ENCODE measurements around the gene GALNT17. TPM values are rescaled to one million over a fixed set of nuclear protein-coding genes. Genes with fewer than 3 reads are reported as not detected.

GALNT17 gene
- not detected for total RNA-seq

DNA sequence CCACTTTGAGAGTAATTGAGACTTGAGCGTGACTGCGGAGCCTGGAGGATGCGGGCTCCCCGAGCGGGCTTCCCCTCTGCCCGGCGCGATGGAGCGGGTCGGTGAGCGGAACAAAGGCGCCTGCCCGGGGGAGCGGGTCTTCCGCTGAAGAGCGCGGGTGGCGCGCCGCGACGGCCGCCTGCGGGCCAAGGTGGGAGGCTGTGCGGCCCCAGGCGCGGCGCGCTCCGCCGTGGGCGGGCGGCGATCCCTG, at the start of gene GALNT17:
Gene GALNT17, plus strand, starts transcription at position 18 of the 250 bp plus-strand sequence.

Small RNA genes lying within 50 kb of the gene (small RNA-seq; reads per million reads assigned to genes)
- gene MIR3914-1, result 0 reads per million in 2 donors
- 0 reads per million in 2 donors for gene RN7SKP75

All from melanocyte of skin (primary cell).